ENCODE measurements around the gene PCYOX1L. TPM values are rescaled to one million over a fixed set of nuclear protein-coding genes. Genes with fewer than 3 reads are reported as not detected.

PCYOX1L gene
- polyA plus RNA-seq, 2 of the 4 experiments (the other 2 are of a cell fraction) = 2.1 to 6.7 TPM

- DNase-seq (ENCODE audit: low read depth in 1 of 2, low spot score in 1 of 2) (no peak), FAIRE-seq (no peak), ATAC-seq (no peak)
- Histone ChIP-seq H3K27ac (no peak overlapping the region), H3K4me1 (no peaks in the 10 kb centered on the region; the same call in 2 of the 3 replicates), H3K9me3 (no peaks in the 10 kb centered on the region), H3K4me2 (no peak overlapping the region), H3K4me3 (no peak overlapping the region)
- WGBS (ENCODE audit: missing lambda C conversion rate) = 78% methylated on average over 6 of the region's 7 CpGs
- ChIA-PET POLR2A (no interaction called here), CTCF (interaction anchor here (0.9 to 44.9 kb wide), 4 partner anchors 10 to 259 kb away, joined by 3 to 1709 read pairs (median 154); no protein-coding TSS in a partner anchor)
- TF ChIP-seq HEYL (CRISPR knock-in tag; IDR thresholded peaks at IDR 0.05) (no peak), USF2 (IDR thresholded peaks at IDR 0.05) (no peak), ESRRA (IDR thresholded peaks at IDR 0.05; ENCODE audit: borderline replicate concordance, low read length) (no peak), CTCF (IDR thresholded peaks at IDR 0.05) (no peak), SMC3 (IDR thresholded peaks at IDR 0.05) (no peak), BCL3 (IDR thresholded peaks at IDR 0.05) (no peak), REST (IDR thresholded peaks at IDR 0.05) (no peak), BHLHE40 (IDR thresholded peaks at IDR 0.05; ENCODE audit: low read depth, low read length) (no peak), KDM1A (IDR thresholded peaks at IDR 0.05; ENCODE audit: low read depth) (no peak)
Measured at GRCh38 chr5:149376711-149377447, 19.0 kb downstream of the PCYOX1L start.

- ChIA-PET CTCF (interaction anchor here (0.6 to 44.9 kb wide), 4 partner anchors 11 to 61 kb away, joined by 3 to 1709 read pairs (median 154); no protein-coding TSS in a partner anchor), POLR2A (no interaction called here)
- FAIRE-seq (no peak), ATAC-seq (no peak), DNase-seq (ENCODE audit: low read depth in 1 of 2, low spot score in 1 of 2) (no peak)
- no peak overlapping the region for H3K4me2 ChIP-seq
- no peak for TF ChIP-seq ZC3H11A (IDR thresholded peaks at IDR 0.05)
- TF ChIP-seq POLR2AphosphoS2 (conservative IDR thresholded peaks at IDR 0.05; ENCODE audit: low read length) = no peak
- TF ChIP-seq HOXB5 (CRISPR knock-in tag; IDR thresholded peaks at IDR 0.05) = no peak
- TF ChIP-seq RAD21 (conservative IDR thresholded peaks at IDR 0.05 in 1 of 2, IDR thresholded peaks at IDR 0.05 in 1 of 2) = no peak
- no peak for TF ChIP-seq ZFP36 (IDR thresholded peaks at IDR 0.05; ENCODE audit: borderline replicate concordance, partially characterized antibody)
- no peak for TF ChIP-seq EHF (CRISPR knock-in tag; IDR thresholded peaks at IDR 0.05)
- no peak for TF ChIP-seq MYC (IDR thresholded peaks at IDR 0.05; ENCODE audit: borderline replicate concordance, low read length)
- TF ChIP-seq JUN (IDR thresholded peaks at IDR 0.05) = no peak
- TF ChIP-seq MAZ (IDR thresholded peaks at IDR 0.05; ENCODE audit: borderline replicate concordance, low read depth, low read length) = no peak
- no peak for TF ChIP-seq SMC3 (IDR thresholded peaks at IDR 0.05)
- no peak for TF ChIP-seq KDM1A (IDR thresholded peaks at IDR 0.05; ENCODE audit: low read depth)
- no peak for TF ChIP-seq CBX8 (IDR thresholded peaks at IDR 0.05)
- TF ChIP-seq GATA3 (IDR thresholded peaks at IDR 0.05; ENCODE audit: borderline replicate concordance) = no peak
- TF ChIP-seq EP300 (IDR thresholded peaks at IDR 0.05) = no peak
- TF ChIP-seq EHMT2 (IDR thresholded peaks at IDR 0.05; ENCODE audit: low read depth) = no peak
- no peak for TF ChIP-seq CHD2 (IDR thresholded peaks at IDR 0.05; ENCODE audit: low read length, partially characterized antibody)
- no peak for TF ChIP-seq FOSL2 (IDR thresholded peaks at IDR 0.05)
- TF ChIP-seq FOSL2 (CRISPR knock-in tag; IDR thresholded peaks at IDR 0.05) = no peak
- TF ChIP-seq CEBPB (IDR thresholded peaks at IDR 0.05) = no peak
- H3K27ac ChIP-seq = no peak overlapping the region
- no peaks in the 10 kb centered on the region; the same call in 2 of the 3 replicates for H3K4me1 ChIP-seq
- no peak overlapping the region for H3K4me3 ChIP-seq
- no peaks in the 10 kb centered on the region for H3K9me3 ChIP-seq
- 82% methylated on average over 4 of the region's 5 CpGs for WGBS (ENCODE audit: missing lambda C conversion rate)
Measured at GRCh38 chr5:149378241-149378820, 20.5 kb downstream of the PCYOX1L start.
